WI38 (cell line): Measurements from ENCODE around the gene BIRC5.

Experiments used
- H3K4me3 ChIP-seq: 2 replicates; pipeline ENCODE4 v1.5.1; 2011; ENCODE audit warnings: low read depth, mild to moderate bottlenecking, control low read depth, low read length
- TF ChIP-seq, protein P1 (sequence below): IDR thresholded peaks from 2 replicates; pipeline ENCODE4 v1.5.1; 2012; ENCODE audit warnings: low read depth, mild to moderate bottlenecking, control low read depth, low read length

The BIRC5 gene

DNA sequence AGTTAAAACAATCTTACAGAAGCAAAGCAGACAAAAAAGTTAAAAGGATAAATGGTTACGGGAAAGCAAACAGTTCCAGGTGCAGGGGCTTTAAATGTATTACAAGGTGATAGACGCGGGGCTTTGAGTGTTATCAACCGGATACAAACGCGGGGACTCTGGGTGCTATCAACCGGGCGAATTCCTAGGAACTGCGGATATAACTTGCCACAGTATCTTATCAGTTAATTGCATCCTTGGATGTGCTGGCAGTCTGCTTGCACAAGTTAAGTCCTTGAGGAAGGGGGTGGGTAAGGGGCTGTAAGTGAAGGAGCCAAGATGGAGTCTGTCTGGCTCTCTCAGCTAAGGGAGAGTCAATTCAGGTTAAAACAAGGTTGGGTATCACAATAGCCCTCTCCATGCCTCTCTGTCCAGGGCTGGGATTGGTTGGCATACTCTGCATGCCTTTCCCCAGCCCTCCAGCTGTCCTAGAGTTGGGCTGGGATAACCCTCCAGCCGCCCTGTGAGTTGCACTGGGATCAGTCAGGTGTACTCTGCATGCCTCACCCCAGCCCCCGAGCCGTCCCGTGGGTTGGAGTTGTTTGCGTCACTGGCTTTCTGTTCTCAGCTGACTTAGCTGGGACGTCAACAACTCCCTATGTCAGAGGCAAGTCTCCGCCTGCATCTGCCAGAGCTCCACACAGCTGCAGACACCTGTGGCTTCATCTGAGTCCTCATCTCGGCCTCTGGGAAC lies 58.3 kb downstream of the BIRC5 start:
- H3K4me3 ChIP-seq: no peak overlapping the region
- TF ChIP-seq, protein P1, sequence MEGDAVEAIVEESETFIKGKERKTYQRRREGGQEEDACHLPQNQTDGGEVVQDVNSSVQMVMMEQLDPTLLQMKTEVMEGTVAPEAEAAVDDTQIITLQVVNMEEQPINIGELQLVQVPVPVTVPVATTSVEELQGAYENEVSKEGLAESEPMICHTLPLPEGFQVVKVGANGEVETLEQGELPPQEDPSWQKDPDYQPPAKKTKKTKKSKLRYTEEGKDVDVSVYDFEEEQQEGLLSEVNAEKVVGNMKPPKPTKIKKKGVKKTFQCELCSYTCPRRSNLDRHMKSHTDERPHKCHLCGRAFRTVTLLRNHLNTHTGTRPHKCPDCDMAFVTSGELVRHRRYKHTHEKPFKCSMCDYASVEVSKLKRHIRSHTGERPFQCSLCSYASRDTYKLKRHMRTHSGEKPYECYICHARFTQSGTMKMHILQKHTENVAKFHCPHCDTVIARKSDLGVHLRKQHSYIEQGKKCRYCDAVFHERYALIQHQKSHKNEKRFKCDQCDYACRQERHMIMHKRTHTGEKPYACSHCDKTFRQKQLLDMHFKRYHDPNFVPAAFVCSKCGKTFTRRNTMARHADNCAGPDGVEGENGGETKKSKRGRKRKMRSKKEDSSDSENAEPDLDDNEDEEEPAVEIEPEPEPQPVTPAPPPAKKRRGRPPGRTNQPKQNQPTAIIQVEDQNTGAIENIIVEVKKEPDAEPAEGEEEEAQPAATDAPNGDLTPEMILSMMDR: no peak

DNA sequence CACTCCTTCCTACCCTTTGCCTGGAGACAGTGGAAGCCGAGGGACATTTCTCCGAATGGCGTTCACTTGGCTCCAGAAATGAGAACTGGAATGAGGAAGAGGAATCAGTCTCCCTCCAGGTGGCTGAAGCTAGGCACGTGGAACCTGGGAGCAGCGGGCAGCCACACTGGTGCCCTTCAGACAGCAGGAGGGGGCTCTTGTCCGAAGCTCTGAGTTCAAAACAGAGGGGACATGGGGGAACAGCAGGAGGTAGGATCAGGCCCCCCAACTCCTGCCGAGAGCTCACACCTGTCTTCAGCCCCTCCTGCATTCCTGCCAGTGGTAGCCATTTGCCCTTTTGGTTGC lies 58.8 kb downstream of the BIRC5 start:
- H3K4me3 ChIP-seq: no peak overlapping the region
- TF ChIP-seq, protein P1: no peak

DNA sequence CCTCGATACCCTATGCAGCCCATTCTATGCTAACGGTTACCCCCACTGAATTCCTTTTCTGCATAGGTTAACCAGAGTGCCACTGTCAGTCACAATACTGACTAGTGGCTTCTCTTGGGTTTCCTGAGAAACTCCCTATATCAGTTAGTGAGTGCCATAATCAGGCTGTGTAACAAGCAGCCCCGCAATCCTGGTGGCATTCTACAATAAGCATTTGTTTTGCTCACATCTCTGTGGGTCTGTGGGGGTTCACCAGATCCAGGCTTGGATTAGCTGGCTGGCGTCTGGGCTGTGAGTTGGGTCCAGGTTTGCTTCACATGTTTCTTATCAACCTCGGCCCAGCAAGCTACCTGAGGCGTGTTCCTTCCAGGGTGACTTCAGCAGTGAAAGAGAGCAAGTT lies 59.8 kb downstream of the BIRC5 start:
- TF ChIP-seq, protein P1: no peak

More for the DNA sequence above, 59.8 kb downstream of the BIRC5 start:
- no peak overlapping the region for H3K4me3 ChIP-seq
